ENCODE results near the gene RSAD2.
"Not testable (repeated sequence)": the region's sequence is repeated elsewhere in the genome, so short reads cannot be mapped to it uniquely, and the experiment has no call there.

RSAD2 gene, protein sequence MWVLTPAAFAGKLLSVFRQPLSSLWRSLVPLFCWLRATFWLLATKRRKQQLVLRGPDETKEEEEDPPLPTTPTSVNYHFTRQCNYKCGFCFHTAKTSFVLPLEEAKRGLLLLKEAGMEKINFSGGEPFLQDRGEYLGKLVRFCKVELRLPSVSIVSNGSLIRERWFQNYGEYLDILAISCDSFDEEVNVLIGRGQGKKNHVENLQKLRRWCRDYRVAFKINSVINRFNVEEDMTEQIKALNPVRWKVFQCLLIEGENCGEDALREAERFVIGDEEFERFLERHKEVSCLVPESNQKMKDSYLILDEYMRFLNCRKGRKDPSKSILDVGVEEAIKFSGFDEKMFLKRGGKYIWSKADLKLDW
- total RNA-seq, result 8.2 to 29.4 reads per million in 2 donors

DNA sequence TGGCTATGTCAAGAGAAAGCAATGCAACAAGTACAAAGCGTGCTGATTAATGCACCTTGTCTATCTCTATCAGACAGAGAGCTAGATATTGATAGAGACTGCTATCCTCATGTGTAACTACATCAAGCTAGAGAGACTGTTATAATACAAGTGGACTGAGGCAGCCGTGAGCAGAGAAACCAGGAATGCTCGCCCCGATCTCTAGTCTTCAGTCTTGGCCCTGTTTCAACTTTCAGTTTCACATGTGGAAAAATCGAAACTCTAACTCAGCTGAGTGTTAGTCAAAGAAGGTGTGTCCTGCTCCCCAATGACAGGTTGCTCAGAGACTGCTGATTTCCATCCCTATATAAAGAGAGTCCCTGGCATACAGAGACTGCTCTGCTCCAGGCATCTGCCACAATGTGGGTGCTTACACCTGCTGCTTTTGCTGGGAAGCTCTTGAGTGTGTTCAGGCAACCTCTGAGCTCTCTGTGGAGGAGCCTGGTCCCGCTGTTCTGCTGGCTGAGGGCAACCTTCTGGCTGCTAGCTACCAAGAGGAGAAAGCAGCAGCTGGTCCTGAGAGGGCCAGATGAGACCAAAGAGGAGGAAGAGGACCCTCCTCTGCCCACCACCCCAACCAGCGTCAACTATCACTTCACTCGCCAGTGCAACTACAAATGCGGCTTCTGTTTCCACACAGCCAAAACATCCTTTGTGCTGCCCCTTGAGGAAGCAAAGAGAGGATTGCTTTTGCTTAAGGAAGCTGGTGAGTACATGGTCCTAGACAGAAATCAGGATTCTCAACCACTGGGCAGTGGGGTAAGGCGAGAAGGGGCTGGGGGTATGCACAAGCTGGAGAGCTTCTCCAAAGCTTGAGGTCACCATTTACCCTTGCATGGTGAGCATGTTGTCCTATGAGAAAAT lies at the start of gene RSAD2:
TSS of gene RSAD2 (plus strand) at position 376 of the 903 bp plus-strand sequence. CDS start at position 400, 24 bp downstream.
- no peak for DNase-seq

DNA sequence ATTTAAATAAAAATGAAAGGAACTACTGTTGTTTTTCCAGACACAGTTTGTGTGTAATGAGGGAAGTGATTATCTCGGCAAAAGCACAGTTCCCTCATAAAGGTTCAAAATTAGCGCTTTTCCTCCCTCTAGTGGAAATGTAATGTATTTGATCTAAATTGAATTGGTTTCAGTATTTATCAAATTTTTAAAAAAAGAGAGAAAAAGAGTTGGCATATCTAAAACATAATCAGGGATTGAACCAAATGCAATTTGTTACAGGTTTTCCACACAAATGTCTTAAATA lies 49.3 kb upstream of the RSAD2 start:
- no peak for DNase-seq

DNA sequence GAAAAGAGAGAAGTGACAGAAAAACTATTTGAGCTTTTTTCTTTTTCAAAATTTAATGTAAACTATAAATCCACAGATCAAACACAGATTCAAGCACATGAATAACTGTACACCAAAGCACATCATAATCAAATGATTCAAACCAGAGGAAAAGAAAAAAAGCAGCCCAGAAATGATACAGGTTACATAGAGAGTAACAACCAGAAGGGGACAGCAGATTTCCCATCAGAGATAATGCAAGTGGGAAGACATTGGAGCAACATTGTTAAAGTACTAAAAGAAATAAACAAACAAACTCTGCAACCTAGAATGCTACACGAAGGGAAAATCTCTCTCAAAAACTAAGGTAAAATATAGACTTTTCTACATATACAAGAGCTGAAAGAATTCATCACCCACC lies 46.3 kb upstream of the RSAD2 start:
- DNase-seq, result no peak

DNA sequence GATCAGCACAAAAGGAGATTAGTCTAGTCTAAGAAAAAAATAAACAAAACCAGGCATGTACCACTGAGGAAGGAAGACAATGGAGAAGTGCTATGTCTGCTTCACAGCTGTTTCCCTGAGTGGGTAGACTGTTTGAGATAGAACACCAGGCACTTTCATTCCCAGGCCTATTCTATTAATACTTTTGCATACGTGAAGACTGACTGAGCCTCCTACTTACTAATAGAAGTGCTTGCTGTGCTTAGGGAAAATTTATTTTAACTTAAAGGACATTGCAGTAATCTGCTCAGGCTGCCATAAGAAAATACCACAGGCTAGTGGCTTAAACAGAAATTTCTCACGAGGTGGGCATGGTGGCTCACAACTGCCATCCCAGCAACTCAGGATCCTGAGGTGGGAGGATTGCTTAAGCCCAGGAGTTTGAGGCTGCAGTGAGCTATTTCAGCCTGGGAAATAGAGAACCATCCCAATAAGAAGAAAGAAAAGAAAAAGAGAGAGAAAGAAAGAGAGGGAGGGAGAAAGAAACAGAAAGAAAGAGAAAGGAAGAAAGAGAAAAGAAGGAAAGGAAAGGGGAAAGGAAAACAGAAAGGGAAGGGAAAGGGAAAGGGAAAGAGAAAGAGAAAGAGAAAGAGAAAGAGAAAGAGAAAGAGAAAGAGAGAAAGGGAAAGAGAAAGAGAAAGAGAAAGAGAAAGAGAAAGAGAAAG lies 44.8 kb upstream of the RSAD2 start:
- DNase-seq, result no peak

DNA sequence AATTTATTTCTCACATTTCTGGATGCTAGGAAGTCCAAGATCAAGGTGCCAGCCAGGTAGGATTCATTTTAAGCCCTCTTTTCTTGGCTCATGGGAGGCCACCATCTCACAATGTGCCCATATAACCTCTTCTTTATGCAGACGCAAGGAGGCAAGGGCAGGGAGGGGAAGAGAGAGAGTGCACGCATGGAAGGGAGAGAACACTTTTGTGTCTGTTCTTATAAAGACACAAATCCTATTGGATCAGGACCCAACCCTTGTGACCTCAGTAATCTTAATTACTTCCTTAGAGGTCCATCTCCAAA lies 44.3 kb upstream of the RSAD2 start:
- DNase-seq, result no peak

DNA sequence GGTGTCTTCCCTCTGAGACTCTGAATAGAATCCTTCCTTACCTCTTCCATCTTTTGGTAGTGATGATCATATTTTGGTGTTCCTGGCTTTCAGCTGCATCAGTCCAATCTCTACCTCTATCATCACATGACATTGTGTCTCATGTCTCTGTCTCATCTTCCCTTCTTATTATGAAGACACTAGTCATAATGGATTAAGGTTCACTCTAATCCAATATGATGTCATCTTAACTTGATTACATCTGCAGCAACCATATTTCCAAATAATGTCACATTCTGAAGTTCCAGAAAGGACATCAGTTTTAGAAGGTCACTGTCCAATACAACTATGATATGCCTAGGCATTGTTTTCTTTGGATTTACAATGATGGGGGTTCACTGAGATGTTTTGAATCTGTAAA lies 43.4 kb upstream of the RSAD2 start:
- DNase-seq, result no peak

DNA sequence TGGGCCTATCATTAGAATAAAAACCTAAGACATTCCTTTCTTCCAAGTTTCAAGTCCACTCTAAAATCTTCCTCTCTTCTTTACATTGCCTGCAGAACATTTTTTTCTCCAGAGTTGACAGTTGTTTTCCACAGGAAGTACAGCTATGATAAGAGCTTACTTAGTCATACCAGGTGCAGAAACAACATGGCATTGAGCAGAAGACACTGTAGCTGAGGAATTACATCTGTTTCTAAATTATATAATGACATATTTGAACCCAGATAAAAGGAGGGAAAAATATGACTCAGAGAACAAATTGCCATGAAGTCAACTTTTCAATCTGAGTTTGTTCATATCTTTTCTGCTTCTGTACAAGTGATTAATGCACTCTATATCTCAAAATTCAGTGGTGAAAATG lies 42.1 kb upstream of the RSAD2 start:
- no peak for DNase-seq

DNA sequence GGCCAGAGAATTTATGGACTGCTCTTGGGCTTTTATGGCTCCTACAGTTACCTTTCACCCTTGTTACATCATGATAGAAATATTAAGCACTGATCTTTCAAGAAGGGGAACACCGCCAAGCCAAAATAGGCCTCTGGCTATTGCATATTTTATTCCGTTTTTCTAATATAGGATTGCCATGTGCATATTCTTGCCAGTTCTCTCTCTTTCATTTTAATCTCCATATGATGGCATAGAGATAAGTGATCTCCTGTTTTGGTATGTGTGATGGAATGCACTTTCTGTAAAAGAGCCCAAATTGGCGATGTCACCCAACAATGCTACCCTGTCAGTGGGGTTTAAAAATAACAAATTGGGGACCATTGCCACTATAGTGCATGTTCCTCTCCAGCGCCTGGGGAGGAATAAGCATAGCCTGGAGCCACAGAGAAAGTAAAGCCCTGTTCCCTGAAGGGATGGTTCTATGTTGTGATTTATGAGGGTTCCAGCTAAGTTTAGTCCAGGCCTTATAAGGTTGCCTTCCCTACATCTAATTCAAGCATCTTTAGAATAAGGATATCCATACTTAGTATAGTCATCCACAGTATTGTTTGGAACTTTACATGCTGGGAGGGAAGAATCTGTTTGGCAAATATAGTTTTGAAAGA lies 38.8 kb upstream of the RSAD2 start:
- DNase-seq, result no peak

DNA sequence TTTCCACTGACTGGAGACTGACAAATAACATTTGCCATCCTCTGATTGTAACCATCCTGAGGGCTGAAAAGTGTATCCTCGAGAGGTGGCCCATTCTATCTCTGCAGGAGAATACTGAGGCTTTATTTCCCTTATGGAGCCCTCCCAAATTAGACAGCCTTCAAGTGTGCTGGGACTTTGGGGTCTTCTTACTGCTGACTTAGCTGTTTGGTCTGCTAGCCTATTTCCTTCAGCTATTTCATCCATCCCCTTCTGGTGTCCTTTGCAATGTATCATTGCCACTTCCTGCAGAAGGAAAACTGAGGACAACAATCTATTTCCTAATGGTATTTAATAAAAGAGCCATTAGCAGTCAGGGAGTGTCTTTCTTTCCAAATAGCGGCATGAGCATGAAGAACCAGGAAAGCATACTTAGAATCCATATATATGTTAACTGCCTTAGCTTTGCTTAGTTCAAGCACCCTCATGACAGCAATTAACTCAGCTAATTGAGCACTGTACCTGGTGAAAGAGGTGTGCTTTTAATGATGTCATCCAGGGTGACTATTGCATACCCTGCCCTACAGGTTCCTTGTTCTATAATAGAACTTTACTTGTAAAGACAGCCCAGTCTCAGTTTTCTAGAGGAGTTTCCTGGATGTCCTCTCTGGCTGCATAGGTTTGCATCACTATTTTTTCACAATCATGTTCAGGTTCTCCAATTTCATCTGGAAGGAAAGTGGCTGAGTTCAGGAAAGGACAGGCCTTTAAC lies 35.9 kb upstream of the RSAD2 start:
- DNase-seq, result no peak

DNA sequence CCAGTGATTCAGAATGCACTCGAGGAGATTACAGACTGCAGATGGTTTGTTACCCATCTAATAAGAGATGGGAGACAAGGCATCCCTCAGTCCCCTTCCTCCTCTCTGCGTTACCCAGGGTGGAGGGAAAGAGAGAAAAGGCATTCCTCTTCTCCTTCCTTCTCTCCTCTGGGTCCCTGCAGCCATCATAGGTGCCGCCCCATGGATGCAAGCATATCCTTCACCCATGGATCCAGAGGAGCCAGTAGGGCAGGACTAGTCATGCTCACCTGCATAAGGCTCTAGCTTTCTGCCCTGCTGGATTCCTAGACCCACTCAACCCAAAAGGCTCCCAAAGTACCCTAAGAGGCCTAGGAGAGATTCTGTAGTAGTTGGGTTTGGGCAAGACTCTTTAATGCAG lies 32.3 kb upstream of the RSAD2 start:
- DNase-seq, result no peak

DNA sequence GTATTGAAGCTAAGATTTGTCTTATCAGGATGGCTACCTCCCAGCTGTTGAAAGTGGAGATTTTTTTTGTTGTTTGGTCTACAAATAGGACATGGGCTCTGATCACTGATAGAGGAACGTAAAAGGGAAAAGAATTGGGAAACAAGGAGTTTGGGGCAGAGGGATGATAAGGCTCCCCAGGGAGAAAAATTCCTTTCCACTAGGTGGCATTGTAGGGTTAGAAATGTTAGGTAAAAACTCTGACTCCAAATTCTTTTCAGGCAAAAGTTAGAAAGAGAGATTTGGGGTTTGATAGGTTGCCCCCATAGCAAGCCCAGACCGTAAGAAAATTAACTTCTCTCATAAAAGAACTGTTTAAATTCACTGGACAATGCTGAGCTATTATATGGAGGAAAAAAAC lies 31.7 kb upstream of the RSAD2 start:
- no peak for DNase-seq

DNA sequence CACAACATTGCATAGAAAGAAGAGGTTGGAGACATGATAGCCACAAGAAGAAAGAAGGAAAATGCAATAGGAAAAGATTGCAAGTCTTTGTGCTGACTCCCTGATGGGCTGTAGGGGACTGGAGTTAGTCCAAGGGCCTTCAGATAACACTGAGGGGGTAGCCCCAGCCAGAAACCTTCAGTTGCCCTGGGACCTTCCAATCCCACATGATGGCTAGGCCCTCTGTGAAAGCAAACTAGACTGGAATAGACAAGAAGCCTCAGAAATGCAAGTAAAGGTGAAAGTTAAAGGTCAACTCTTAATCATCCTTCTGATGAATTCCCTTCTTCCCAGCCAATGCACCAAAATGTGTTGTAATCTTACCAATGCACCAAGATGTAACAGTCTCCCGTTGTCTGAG lies 31.0 kb upstream of the RSAD2 start:
- no peak for DNase-seq

DNA sequence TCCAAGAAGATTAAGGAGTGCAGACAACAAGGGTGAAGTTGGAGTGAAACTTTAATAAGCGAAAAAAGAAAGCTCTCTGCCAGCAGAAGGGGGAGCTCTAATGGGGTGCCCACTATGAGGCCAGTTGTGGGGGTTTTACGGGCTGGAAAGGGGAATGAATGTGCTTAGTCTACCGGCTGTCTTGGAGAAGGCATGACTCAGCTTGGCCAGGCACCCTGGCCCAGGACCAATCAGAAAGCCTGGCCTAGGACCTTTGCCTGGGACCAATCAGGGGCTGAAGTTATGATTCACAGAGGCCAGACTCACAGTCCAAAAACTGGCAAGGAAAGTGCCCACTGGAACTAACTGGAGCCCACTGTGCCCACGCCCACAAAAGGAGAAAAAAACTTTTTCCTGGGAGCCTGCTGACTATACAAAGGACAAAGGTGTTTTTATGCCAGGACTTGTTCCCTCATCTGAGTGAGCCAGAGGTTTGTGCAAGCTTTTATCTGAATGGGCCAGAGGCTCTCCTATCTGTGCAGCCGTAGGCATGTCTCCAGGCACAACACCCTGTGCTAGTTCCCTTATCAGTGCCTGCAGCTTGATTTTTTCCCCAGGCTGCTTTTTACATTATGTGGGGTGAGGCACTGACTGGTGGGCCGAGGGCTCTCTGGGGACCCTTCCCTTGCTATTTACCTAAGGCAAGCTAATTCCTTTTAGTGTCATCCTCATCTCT lies 30.5 kb upstream of the RSAD2 start:
- DNase-seq, result no peak

DNA sequence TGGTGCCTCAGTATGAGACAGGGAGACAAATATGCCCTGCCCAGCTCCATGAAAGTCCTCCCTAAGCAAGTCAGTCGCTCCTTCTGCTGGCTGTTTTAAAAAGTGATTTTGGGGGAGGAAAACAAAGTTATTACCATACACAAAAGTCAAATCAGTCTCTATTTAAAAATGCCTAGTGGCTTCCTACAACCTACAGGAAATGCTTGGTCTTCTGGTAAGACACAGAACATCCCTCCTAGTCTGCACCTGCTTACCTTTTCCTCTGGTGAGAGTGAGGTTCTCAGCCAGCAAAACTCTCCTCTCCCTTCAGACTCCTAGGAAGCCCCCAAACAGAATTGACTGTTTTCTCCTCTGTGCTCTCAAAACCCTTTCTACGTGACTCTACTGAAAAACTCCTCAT lies 25.4 kb upstream of the RSAD2 start:
- DNase-seq, result no peak

DNA sequence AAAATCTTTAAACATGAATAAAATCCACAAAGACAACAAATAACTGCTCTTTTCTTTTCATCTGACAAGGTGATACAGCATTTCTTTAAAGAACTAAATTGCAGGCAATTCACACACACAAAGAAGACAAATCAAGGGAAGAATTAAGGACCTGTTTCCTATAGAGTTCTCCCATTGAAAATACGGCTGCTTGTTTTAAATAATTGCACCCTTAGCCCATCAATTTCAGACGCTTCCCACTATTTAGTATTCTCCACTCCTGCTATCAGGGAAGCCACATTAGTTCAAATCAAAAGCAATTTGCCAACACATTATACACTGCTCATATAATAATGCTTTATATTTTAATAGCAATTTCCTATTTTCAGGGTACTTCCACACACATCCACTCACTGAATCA lies 23.2 kb upstream of the RSAD2 start:
- no peak for DNase-seq

DNA sequence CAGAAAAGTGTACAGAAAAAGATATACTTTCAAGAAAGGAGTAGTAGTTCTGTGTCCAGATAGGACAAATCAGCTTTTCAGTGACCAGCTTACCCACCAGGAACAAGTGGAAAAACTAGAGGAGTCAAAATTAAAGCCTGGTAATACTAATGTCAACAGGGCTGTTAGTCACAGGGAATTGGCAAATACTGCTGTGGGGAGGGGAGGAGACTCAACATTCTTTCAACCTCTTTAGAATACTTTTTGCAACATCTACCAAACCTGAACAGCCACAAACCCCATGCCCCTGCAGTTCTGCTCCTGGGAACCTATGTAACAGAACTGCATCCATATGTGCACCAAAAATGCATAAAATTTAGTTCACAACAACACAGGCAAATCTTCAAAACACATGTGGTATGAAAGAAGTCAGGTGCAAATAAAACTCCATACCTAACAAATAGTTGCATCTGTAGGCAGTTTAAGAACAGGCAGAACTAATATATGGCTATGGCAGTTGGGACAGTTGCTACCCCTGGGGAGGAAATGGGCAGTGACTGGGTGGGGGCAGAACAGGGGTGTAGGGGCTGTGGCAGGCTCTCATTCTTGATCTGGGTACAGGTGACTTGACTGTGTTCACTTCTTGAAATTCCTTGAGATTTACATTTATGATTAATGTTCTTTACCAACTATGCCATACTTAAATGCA lies 21.6 kb upstream of the RSAD2 start:
- no peak for DNase-seq

DNA sequence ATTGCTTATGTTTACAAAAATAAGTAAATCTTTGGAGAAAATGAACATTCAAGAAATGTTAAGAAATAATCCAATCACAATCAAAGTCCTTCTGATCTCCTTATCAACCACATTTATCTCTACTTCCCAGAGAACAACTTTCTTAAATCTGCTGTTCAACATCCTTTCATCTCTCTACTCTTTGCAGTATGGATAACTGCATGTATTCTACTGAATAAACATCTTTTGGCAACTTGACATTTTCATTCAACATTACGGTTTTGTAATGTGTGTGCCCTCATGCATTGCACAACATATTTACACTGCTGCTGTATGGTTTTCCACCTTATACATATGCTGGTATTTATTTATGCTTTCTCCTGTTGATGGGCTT lies 21.0 kb upstream of the RSAD2 start:
- DNase-seq, result no peak

DNA sequence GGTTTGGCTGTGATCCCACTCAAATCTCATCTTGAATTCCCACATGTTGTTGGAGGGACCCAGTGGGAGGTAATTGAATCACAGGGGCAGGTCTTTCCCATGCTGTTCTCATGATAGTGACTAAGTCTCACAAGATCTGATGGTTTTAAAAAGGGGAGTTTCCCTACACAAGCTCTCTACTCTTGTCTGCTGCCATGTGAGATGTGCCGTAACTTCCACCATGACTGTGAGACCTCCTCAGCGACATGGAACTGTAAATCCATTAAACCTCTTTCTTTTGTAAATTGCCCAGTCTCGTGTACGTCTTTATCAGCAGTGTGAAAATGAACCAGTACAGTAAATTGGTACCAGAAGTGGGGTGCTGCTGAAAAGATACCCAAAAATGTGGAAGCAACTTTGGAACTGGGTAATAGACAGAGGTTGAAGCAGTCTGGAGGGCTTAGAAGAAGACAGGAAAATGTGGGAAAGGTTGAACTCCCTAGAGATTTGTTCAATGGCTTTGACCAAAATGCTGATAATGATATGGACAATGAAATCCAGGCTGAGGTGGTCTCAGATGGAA lies 19.0 kb upstream of the RSAD2 start:
- DNase-seq, result not testable (repeated sequence)

DNA sequence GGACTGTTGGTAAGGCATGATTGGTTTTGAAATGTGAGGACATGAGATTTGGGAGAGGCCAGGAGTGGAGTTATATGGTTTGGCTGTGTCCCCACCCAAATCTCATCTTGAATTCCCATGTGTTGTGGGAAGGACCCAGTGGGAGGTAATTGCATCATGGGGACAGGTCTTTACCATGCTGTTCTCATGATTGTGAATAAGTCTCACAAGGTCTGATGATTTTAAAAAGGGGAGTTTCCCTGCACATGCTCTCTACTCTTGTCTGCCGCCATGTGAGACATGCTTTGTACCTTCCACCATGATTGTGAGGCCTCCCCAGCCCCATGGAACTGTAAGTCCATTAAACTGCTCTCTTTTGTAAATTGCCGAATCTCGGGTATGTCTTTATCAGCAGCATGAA lies 17.3 kb upstream of the RSAD2 start:
- DNase-seq, result no peak

DNA sequence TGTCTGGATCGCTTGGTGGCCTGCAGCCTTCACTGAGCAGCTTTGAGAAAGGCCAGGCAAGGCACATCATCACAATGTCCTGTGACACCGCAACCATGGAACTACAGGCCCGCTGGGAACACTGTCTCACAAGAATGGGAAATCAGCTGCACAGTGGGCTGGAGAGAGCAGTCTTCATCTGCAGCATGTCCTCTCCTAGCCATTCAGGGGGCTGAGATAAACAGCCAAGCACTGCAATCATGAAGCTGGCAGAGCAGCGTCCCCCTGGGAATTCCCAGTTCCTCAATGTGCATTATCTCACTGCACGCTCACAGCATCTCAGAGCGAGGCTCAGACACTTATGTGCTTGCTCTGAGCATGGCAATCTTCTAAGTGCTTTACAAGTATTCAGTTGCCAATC lies 13.8 kb upstream of the RSAD2 start:
- no peak for DNase-seq

DNA sequence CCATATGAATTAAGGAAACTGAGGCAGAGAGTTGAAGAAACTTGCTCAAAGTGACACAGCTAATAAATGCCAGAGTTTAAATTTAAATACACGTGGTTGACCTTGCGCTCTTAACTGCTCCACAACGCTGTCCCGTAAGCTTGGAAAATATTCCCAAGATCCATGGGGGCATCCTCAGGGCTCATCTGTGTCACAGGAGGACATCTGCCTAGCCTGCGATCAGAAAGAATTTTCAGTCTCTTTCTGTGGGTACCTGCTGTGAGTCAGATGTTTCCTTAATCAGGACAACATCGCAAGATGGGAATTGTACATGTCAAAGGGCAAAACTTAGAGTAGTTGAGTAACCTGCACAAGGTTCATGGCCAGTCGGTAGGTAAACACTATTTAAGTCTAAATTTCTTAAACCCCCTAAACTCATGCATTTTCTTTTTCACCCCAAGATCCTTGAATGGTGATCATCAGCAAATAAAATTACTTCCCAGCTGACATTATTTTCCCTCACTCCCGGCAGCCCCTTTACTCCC lies 13.3 kb upstream of the RSAD2 start:
- no peak for DNase-seq
